ENCODE measurements around the gene FMNL2.
"Not testable (repeated sequence)": the region's sequence is repeated elsewhere in the genome, so short reads cannot be mapped to it uniquely, and the experiment has no call there.

FMNL2 gene

DNA sequence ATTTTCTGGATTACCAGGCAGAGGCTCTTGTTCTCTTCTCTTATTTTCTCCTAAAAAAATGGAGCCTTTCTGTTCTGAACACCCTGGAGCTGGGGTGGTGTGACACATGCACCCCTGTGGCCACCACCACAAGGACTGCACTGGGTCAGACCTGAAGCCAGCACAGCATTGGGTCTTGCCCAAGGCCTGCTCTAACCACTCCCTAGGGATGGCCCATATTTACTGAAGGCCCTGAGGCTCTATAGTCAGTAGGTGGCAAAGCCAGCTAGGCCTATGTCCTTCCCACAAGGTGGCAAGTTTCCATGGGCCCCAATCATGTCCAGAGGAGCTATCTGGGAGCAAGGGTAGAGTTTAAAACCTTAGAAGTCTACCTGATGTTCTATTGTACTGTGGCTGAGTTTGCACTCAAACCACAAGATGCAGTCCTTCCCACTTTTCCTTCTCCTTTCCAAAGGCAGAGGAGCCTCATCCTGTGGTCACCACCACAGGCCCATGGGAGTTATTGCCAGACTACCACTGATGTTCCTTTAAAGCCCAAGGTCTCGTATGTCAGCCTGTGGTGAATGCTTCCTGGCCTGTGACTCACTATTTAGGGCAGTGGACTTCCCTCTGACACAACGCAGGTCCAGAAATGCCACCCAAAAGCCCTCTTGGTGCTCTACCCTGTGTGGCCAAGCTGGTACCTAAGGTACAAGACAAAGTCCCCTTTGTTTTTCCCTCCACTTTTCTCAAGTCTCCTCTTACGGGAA is 15.0 kb upstream of the FMNL2 start:
- Histone ChIP-seq H3K9ac (ENCODE audit: low read length) (no peak overlapping the region), H2AFZ (ENCODE audit: low read depth, low read length, severe bottlenecking) (no peak overlapping the region), H3K27ac (ENCODE audit: low read depth, low read length) (no peak overlapping the region), H3K27me3 (ENCODE audit: low read length) (no peaks in the 10 kb centered on the region), H3K4me2 (ENCODE audit: low read depth, low read length, poor library complexity, severe bottlenecking) (no peak overlapping the region), H3K9me3 (ENCODE audit: insufficient read depth, low read length) (no peaks in the 10 kb centered on the region), H3K36me3 (ENCODE audit: low read length) (no peaks in the 10 kb centered on the region), H4K20me1 (ENCODE audit: low read depth, low read length) (no peaks in the 10 kb centered on the region), H3F3A (ENCODE audit: insufficient read depth) (no peaks in the 10 kb centered on the region), H3K4me3 (ENCODE audit: insufficient read depth, low read length, poor library complexity, severe bottlenecking) (no peak overlapping the region), H3K9me2 (replicated peaks; ENCODE audit: insufficient read depth, low read length) (no peaks in the 10 kb centered on the region), H3K79me2 (ENCODE audit: insufficient read depth, low read length) (no peaks in the 10 kb centered on the region)
- TF ChIP-seq EZH2phosphoT487 (conservative IDR thresholded peaks at IDR 0.05; ENCODE audit: low read length) = no peak
- TF ChIP-seq, protein P1, sequence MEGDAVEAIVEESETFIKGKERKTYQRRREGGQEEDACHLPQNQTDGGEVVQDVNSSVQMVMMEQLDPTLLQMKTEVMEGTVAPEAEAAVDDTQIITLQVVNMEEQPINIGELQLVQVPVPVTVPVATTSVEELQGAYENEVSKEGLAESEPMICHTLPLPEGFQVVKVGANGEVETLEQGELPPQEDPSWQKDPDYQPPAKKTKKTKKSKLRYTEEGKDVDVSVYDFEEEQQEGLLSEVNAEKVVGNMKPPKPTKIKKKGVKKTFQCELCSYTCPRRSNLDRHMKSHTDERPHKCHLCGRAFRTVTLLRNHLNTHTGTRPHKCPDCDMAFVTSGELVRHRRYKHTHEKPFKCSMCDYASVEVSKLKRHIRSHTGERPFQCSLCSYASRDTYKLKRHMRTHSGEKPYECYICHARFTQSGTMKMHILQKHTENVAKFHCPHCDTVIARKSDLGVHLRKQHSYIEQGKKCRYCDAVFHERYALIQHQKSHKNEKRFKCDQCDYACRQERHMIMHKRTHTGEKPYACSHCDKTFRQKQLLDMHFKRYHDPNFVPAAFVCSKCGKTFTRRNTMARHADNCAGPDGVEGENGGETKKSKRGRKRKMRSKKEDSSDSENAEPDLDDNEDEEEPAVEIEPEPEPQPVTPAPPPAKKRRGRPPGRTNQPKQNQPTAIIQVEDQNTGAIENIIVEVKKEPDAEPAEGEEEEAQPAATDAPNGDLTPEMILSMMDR (IDR thresholded peaks at IDR 0.05; ENCODE audit: insufficient read depth, low read length, poor library complexity, severe bottlenecking) = no peak

DNA sequence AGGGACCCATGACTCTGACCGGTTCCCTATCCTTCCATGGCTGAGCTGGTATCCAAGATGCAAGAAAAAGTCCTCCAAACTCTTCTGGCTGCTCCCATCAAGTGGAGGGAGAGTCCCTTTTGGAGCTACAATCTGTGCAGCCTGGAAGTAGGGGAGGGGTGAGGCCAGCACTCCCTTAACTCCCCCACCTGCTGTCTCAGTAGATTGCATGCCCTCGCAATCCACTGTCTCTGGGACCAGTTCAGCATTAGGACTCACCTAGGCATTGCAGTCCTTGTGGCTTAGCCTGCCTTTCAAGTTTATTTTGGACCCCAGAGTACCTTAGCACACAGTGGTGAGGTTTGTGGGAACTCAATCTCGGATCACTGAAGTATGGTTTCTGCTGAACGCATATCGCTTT is 14.2 kb upstream of the FMNL2 start:
- Histone ChIP-seq H3K79me2 (ENCODE audit: insufficient read depth, low read length) (no peaks in the 10 kb centered on the region), H3K9me2 (replicated peaks; ENCODE audit: insufficient read depth, low read length) (no peaks in the 10 kb centered on the region), H4K20me1 (ENCODE audit: low read depth, low read length) (no peaks in the 10 kb centered on the region), H3K9me3 (ENCODE audit: insufficient read depth, low read length) (no peaks in the 10 kb centered on the region), H2AFZ (ENCODE audit: low read depth, low read length, severe bottlenecking) (no peak overlapping the region), H3K27ac (ENCODE audit: low read depth, low read length) (no peak overlapping the region), H3K36me3 (ENCODE audit: low read length) (no peaks in the 10 kb centered on the region), H3K4me3 (ENCODE audit: insufficient read depth, low read length, poor library complexity, severe bottlenecking) (no peak overlapping the region), H3K9ac (ENCODE audit: low read length) (no peak overlapping the region), H3K27me3 (ENCODE audit: low read length) (no peaks in the 10 kb centered on the region), H3K4me2 (ENCODE audit: low read depth, low read length, poor library complexity, severe bottlenecking) (no peak overlapping the region), H3F3A (ENCODE audit: insufficient read depth) (no peaks in the 10 kb centered on the region)
- TF ChIP-seq EZH2phosphoT487 (conservative IDR thresholded peaks at IDR 0.05; ENCODE audit: low read length) = no peak
- TF ChIP-seq, protein P1 (IDR thresholded peaks at IDR 0.05; ENCODE audit: insufficient read depth, low read length, poor library complexity, severe bottlenecking) = no peak

DNA sequence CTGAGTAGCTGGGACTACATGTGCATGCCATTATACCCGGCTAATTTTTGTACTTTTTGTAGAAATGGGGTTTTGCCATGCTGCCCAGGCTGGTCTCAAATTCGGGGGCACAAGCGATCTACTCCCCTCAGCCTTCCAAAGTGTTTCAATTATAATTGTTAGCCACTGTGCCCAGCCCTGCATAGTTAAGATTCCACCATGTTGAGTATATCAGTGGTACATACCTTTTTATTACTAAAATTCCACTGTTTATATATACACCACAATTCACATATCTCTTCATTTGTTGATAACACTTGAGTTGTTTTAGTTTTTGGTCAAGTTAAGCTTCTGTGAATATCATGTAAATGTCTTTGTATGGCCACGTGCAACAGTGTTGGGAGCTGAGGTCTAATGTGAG is 12.8 kb upstream of the FMNL2 start:
- no peak overlapping the region for H3K4me3 ChIP-seq (ENCODE audit: insufficient read depth, low read length, poor library complexity, severe bottlenecking)
- TF ChIP-seq, protein P1 (IDR thresholded peaks at IDR 0.05; ENCODE audit: insufficient read depth, low read length, poor library complexity, severe bottlenecking) = no peak
- TF ChIP-seq EZH2phosphoT487 (conservative IDR thresholded peaks at IDR 0.05; ENCODE audit: low read length) = no peak

DNA sequence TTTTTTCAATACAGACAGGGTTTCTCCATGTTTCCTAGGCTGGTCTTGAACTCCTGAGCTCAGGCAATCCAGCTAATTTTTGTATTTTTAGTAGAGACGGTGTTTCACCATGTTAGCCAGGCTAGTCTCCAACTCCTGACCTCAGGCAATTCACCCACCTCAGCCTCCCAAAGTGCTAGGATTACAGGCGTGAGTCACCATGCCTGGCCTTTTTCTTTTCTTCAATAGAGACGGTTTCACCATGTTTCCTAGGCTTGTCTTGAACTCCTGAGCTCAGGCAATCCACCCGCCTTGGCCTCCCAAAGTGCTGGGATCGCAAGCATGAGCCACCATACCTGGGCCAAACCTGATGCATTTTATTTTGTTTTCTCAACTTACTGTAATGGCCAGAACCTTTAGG is 9.8 kb upstream of the FMNL2 start:
- H3F3A ChIP-seq (ENCODE audit: insufficient read depth); H4K20me1 ChIP-seq (ENCODE audit: low read depth, low read length); H3K9me3 ChIP-seq (ENCODE audit: insufficient read depth, low read length); H3K27me3 ChIP-seq (ENCODE audit: low read length); H3K27ac ChIP-seq (ENCODE audit: low read depth, low read length); H3K4me2 ChIP-seq (ENCODE audit: low read depth, low read length, poor library complexity, severe bottlenecking); H2AFZ ChIP-seq (ENCODE audit: low read depth, low read length, severe bottlenecking); H3K9me2 ChIP-seq (replicated peaks; ENCODE audit: insufficient read depth, low read length); H3K36me3 ChIP-seq (ENCODE audit: low read length); H3K9ac ChIP-seq (ENCODE audit: low read length); H3K4me3 ChIP-seq (ENCODE audit: insufficient read depth, low read length, poor library complexity, severe bottlenecking); H3K79me2 ChIP-seq (ENCODE audit: insufficient read depth, low read length): not testable (repeated sequence)

More for the DNA sequence above, 12.8 kb upstream of the FMNL2 start:
- Histone ChIP-seq H3K9me2 (replicated peaks; ENCODE audit: insufficient read depth, low read length) (no peaks in the 10 kb centered on the region), H3K9me3 (ENCODE audit: insufficient read depth, low read length) (no peaks in the 10 kb centered on the region), H3K27me3 (ENCODE audit: low read length) (no peaks in the 10 kb centered on the region), H4K20me1 (ENCODE audit: low read depth, low read length) (no peaks in the 10 kb centered on the region), H3K9ac (ENCODE audit: low read length) (no peak overlapping the region), H3K4me2 (ENCODE audit: low read depth, low read length, poor library complexity, severe bottlenecking) (no peak overlapping the region), H3F3A (ENCODE audit: insufficient read depth) (no peaks in the 10 kb centered on the region), H2AFZ (ENCODE audit: low read depth, low read length, severe bottlenecking) (no peak overlapping the region), H3K36me3 (ENCODE audit: low read length) (no peaks in the 10 kb centered on the region), H3K79me2 (ENCODE audit: insufficient read depth, low read length) (no peaks in the 10 kb centered on the region), H3K27ac (ENCODE audit: low read depth, low read length) (no peak overlapping the region)

All from SU-DHL-6 (cell line).